Hepatocyte (in vitro differentiated cells): ENCODE results near the gene CNTNAP2.

Experiments used
- CTCF ChIP-seq: fragments of 200-600 bp; sonication (generic); IDR thresholded peaks from 2 replicates; pipeline ENCODE4 v1.5.1; 2016; ENCODE audit warnings: antibody characterized with exemption, mild to moderate bottlenecking; ENCODE audit not compliant: poor library complexity
- EZH2 ChIP-seq: fragments of 200-600 bp; sonication (generic); IDR thresholded peaks from 2 replicates; pipeline ENCODE4 v1.6.1; 2016; ENCODE audit warnings: antibody characterized with exemption, mild to moderate bottlenecking, borderline replicate concordance
- EZH2phosphoT487 ChIP-seq: fragments of 200-600 bp; sonication (generic); IDR thresholded peaks from one replicate; pipeline ENCODE4 v1.6.1; 2018; ENCODE audit warnings: antibody characterized with exemption, mild to moderate bottlenecking, low read depth, moderate library complexity; ENCODE audit not compliant: unreplicated experiment, severe bottlenecking

- TF ChIP-seq EZH2 = no peak
- no peak for TF ChIP-seq CTCF
- TF ChIP-seq EZH2phosphoT487 = no peak
Measured at GRCh38 chr7:147161405-147161804, 1044.8 kb downstream of the CNTNAP2 start.
